H9 (cell line): ENCODE results near the gene DRD4. TPM values are rescaled to one million over a fixed set of nuclear protein-coding genes. Genes with fewer than 3 reads are reported as not detected.
"Not testable (repeated sequence)": the region's sequence is repeated elsewhere in the genome, so short reads cannot be mapped to it uniquely, and the experiment has no call there.

Source experiments
- DNase-seq: peaks from one replicate; pipeline ENCODE4 v3.0.0-alpha.2; 2017
- H2AFZ ChIP-seq: one replicate; pipeline ENCODE4 v1.6.1; 2013; ENCODE audit warnings: mild to moderate bottlenecking, low read length, control low read depth, moderate library complexity
- H2AK5ac ChIP-seq: 2 replicates; pipeline ENCODE4 v1.6.1; 2013; ENCODE audit warnings: low read length, control low read depth, mixed read lengths; ENCODE audit not compliant: insufficient read length
- H2BK120ac ChIP-seq: one replicate; pipeline ENCODE4 v1.6.1; 2013; ENCODE audit warnings: low read depth, mild to moderate bottlenecking, low read length, control low read depth, inconsistent platforms; ENCODE audit not compliant: poor library complexity, severe bottlenecking
- H2BK12ac ChIP-seq: 2 replicates; pipeline ENCODE4 v1.6.1; 2013; ENCODE audit warnings: low read length, control low read depth, mixed read lengths, low read depth; ENCODE audit not compliant: insufficient read length
- H2BK15ac ChIP-seq: 2 replicates; pipeline ENCODE4 v1.6.1; 2013; ENCODE audit warnings: low read depth, low read length, control low read depth
- H2BK20ac ChIP-seq: one replicate; pipeline ENCODE4 v1.6.1; 2013; ENCODE audit warnings: low read depth, mild to moderate bottlenecking, low read length, control low read depth, inconsistent platforms; ENCODE audit not compliant: poor library complexity, severe bottlenecking
- H2BK5ac ChIP-seq: 2 replicates; pipeline ENCODE4 v1.6.1; 2013; ENCODE audit warnings: low read length, control low read depth, mixed read lengths; ENCODE audit not compliant: insufficient read length
- H3K14ac ChIP-seq: 2 replicates; pipeline ENCODE4 v1.6.1; 2013; ENCODE audit warnings: low read length, control low read depth; ENCODE audit not compliant: insufficient read depth
- H3K18ac ChIP-seq: 2 replicates; pipeline ENCODE4 v1.6.1; 2013; ENCODE audit warnings: low read depth, mild to moderate bottlenecking, mixed read lengths, low read length, control low read depth; ENCODE audit not compliant: insufficient read length
- H3K23ac ChIP-seq: 2 replicates; pipeline ENCODE4 v1.6.1; 2013; ENCODE audit warnings: low read length, control low read depth, mixed read lengths, low read depth; ENCODE audit not compliant: insufficient read length
- H3K23me2 ChIP-seq: 2 replicates; pipeline ENCODE4 v1.6.1; 2013; ENCODE audit warnings: low read depth, mild to moderate bottlenecking, mixed read lengths, low read length, control low read depth; ENCODE audit not compliant: insufficient read length, poor library complexity, severe bottlenecking
- H3K27ac ChIP-seq: 2 replicates; pipeline ENCODE4 v1.5.1; 2013; ENCODE audit warnings: low read length, control low read depth, mixed read lengths, low read depth; ENCODE audit not compliant: insufficient read length
- H3K27me3 ChIP-seq: 2 replicates; pipeline ENCODE4 v1.6.1; 2013; ENCODE audit warnings: low read length, control low read depth, inconsistent platforms; ENCODE audit not compliant: insufficient read depth
- H3K4ac ChIP-seq: 2 replicates; pipeline ENCODE4 v1.6.1; 2013; ENCODE audit warnings: low read depth, mild to moderate bottlenecking, control low read depth, inconsistent platforms, low read length, moderate library complexity
- H3K4me1 ChIP-seq: 2 replicates; pipeline ENCODE4 v1.6.1; 2013; ENCODE audit warnings: low read length, control low read depth, inconsistent platforms; ENCODE audit not compliant: insufficient read depth
- H3K4me2 ChIP-seq: 2 replicates; pipeline ENCODE4 v1.6.1; 2013; ENCODE audit warnings: low read length, control low read depth, mixed read lengths; ENCODE audit not compliant: insufficient read length, insufficient read depth
- H3K56ac ChIP-seq: 2 replicates; pipeline ENCODE4 v1.6.1; 2013; ENCODE audit warnings: low read depth, mild to moderate bottlenecking, mixed read lengths, low read length, control low read depth; ENCODE audit not compliant: insufficient read length
- H3K79me1 ChIP-seq: 2 replicates; pipeline ENCODE4 v1.6.1; 2013; ENCODE audit warnings: low read depth, mild to moderate bottlenecking, moderate library complexity, low read length, control low read depth, inconsistent platforms; ENCODE audit not compliant: insufficient read depth, poor library complexity, severe bottlenecking
- H3K79me2 ChIP-seq: 2 replicates; pipeline ENCODE4 v1.6.1; 2013; ENCODE audit warnings: low read length, control low read depth, inconsistent platforms; ENCODE audit not compliant: insufficient read depth
- H3K9ac ChIP-seq: 2 replicates; pipeline ENCODE4 v1.6.1; 2013; ENCODE audit warnings: low read length, control low read depth, mixed read lengths; ENCODE audit not compliant: insufficient read length; ENCODE audit errors: extremely low read depth
- H3K9me3 ChIP-seq: one replicate; pipeline ENCODE4 v1.6.1; 2013; ENCODE audit warnings: low read depth, low read length, inconsistent platforms; ENCODE audit not compliant: control insufficient read depth
- H3T11ph ChIP-seq: one replicate; pipeline ENCODE4 v1.6.1; 2013; ENCODE audit warnings: mild to moderate bottlenecking, low read length, control low read depth, inconsistent platforms
- H4K20me1 ChIP-seq: one replicate; pipeline ENCODE4 v1.6.1; 2013; ENCODE audit not compliant: control insufficient read depth, insufficient read length, insufficient read depth
- H4K5ac ChIP-seq: 2 replicates; pipeline ENCODE4 v1.6.1; 2013; ENCODE audit warnings: low read depth, mild to moderate bottlenecking, mixed read lengths, low read length, control low read depth; ENCODE audit not compliant: insufficient read length
- H4K8ac ChIP-seq: replicated peaks from 2 replicates; pipeline ENCODE4 v1.6.1; 2013; ENCODE audit warnings: low read length, control low read depth, mixed read lengths, low read depth; ENCODE audit not compliant: insufficient read length
- H4K91ac ChIP-seq: 2 replicates; pipeline ENCODE4 v1.6.1; 2013; ENCODE audit warnings: low read depth, mild to moderate bottlenecking, moderate library complexity, mixed read lengths, low read length, control low read depth; ENCODE audit not compliant: insufficient read length
- H3K27ac Mint-ChIP-seq, 3 experiments: 2 replicates in 2 of 3; 3 replicates in 1 of 3; pipeline ENCODE4 v1.8.0; 2020 to 2021; ENCODE audit warnings: mixed read lengths in 3 of 3, mild to moderate bottlenecking in 1 of 3, moderate library complexity in 1 of 3
- H3K27me3 Mint-ChIP-seq: 2 replicates; pipeline ENCODE4 v1.8.0; 2021; ENCODE audit warnings: low read depth, mild to moderate bottlenecking, moderate library complexity, mixed read lengths
- H3K36me3 Mint-ChIP-seq, 3 experiments: 2 replicates in 2 of 3; 3 replicates in 1 of 3; pipeline ENCODE4 v1.8.0; 2020 to 2021; ENCODE audit warnings: low read depth in 3 of 3, mixed read lengths in 3 of 3; ENCODE audit not compliant: insufficient read depth in 1 of 3
- H3K4me1 Mint-ChIP-seq, 2 experiments: 2 replicates each; pipeline ENCODE4 v1.8.0; 2020; ENCODE audit warnings: mixed read lengths in 2 of 2
- H3K4me3 Mint-ChIP-seq, 2 experiments: 2 replicates in 1 of 2; 3 replicates in 1 of 2; pipeline ENCODE4 v1.8.0; 2020 to 2021; ENCODE audit warnings: mild to moderate bottlenecking in 2 of 2, mixed read lengths in 2 of 2, moderate library complexity in 1 of 2
- H3K9me3 Mint-ChIP-seq, 2 experiments: 2 replicates in 1 of 2; 3 replicates in 1 of 2; pipeline ENCODE4 v1.8.0; 2020; ENCODE audit warnings: mild to moderate bottlenecking in 2 of 2, mixed read lengths in 2 of 2, moderate library complexity in 1 of 2
- CTCF ChIP-seq: fragments of 200-600 bp; sonication (generic); conservative IDR thresholded peaks from 3 replicates; pipeline ENCODE4 v1.8.0; 2021; ENCODE audit warnings: antibody characterized with exemption, mild to moderate bottlenecking
- WGBS: extraction: QIAGEN DNeasy Blood & Tissue Kit; methylation state at CpG from one replicate; pipeline ENCODE4 v1.1.7; 2013; ENCODE audit warnings: missing lambda C conversion rate, low lambda C conversion rate, mixed read lengths; ENCODE audit not compliant: insufficient read length; ENCODE audit errors: extremely low coverage; 5-methylcytosine and 5-hydroxymethylcytosine counted together
- total RNA-seq: library from RNA; stranded (reverse); gene quantifications from 2 replicates; pipeline ENCODE4 v1.2.1, GENCODE V29; 2021

The DRD4 gene
- total RNA-seq, 1 experiment from 2014 or later = 6.8 TPM

GRCh38 chr11:653837-654236 lies 16.8 kb downstream of the DRD4 start:
- no peak for DNase-seq
- no CpG with 5 or more reads among the region's 15 CpGs for WGBS
- no peak overlapping the region for H3T11ph ChIP-seq
- no peak overlapping the region for H3K4me3 Mint-ChIP-seq
- no peaks in the 10 kb centered on the region for H3K9me3 ChIP-seq
- no peak overlapping the region for H2BK20ac ChIP-seq
- H2BK12ac ChIP-seq = no peak overlapping the region
- H3K9me3 Mint-ChIP-seq = no peaks in the 10 kb centered on the region
- no peak overlapping the region for H3K23ac ChIP-seq
- H3K4me1 ChIP-seq = no peaks in the 10 kb centered on the region
- H3K4me2 ChIP-seq = no peak overlapping the region
- no peak overlapping the region for H2BK5ac ChIP-seq
- no peak overlapping the region for H2AFZ ChIP-seq
- no peaks in the 10 kb centered on the region for H4K20me1 ChIP-seq
- no peaks in the 10 kb centered on the region for H3K79me2 ChIP-seq
- no peak overlapping the region for H3K9ac ChIP-seq
- H3K18ac ChIP-seq = no peak overlapping the region
- H3K27ac Mint-ChIP-seq = no peak overlapping the region
- no peaks in the 10 kb centered on the region for H3K27me3 ChIP-seq
- H3K36me3 Mint-ChIP-seq = peaks cover 17 to 56% (median 27%) of the 10 kb centered on the region in 3 experiments
- TF ChIP-seq CTCF = no peak
- H3K79me1 ChIP-seq = no peaks in the 10 kb centered on the region
- no peak overlapping the region for H2BK15ac ChIP-seq
- H3K56ac ChIP-seq = no peak overlapping the region
- no peaks in the 10 kb centered on the region for H3K4me1 Mint-ChIP-seq
- no peak overlapping the region for H4K8ac ChIP-seq
- H3K14ac ChIP-seq = no peak overlapping the region
- no peaks in the 10 kb centered on the region for H3K27me3 Mint-ChIP-seq
- H4K91ac ChIP-seq = no peak overlapping the region
- no peak overlapping the region for H4K5ac ChIP-seq
- H2BK120ac ChIP-seq = no peak overlapping the region
- no peak overlapping the region for H3K27ac ChIP-seq
- no peak overlapping the region for H2AK5ac ChIP-seq
- H3K4ac ChIP-seq = no peak overlapping the region
- H3K23me2 ChIP-seq = no peaks in the 10 kb centered on the region

- H3K56ac ChIP-seq, H3K4me2 ChIP-seq, H3T11ph ChIP-seq, H2BK12ac ChIP-seq, H3K23me2 ChIP-seq, H2BK20ac ChIP-seq, H3K4me3 Mint-ChIP-seq, H3K9ac ChIP-seq, H2BK5ac ChIP-seq, H3K9me3 Mint-ChIP-seq, H3K4me1 Mint-ChIP-seq, H2BK15ac ChIP-seq, H4K20me1 ChIP-seq, H3K4me1 ChIP-seq, H2BK120ac ChIP-seq, H3K14ac ChIP-seq, H3K27me3 Mint-ChIP-seq, H3K27ac ChIP-seq, H2AK5ac ChIP-seq, H4K5ac ChIP-seq, DNase-seq, H2AFZ ChIP-seq, H3K79me2 ChIP-seq, H3K23ac ChIP-seq, H3K79me1 ChIP-seq, H3K18ac ChIP-seq, H3K9me3 ChIP-seq, H3K27me3 ChIP-seq, H4K91ac ChIP-seq, H3K4ac ChIP-seq, H4K8ac ChIP-seq, H3K27ac Mint-ChIP-seq: not testable (repeated sequence)
- H3K36me3 Mint-ChIP-seq = peaks cover 17 to 55% (median 27%) of the 10 kb centered on the region in 3 experiments
- WGBS = no CpG with 5 or more reads among the region's 12 CpGs
These were observed 17.4 kb downstream of the DRD4 start for GRCh38 chr11:654444-654843.
